Measurements from ENCODE around the gene SYK. TPM values are rescaled to one million over a fixed set of nuclear protein-coding genes. Genes with fewer than 3 reads are reported as not detected.

Gene SYK
- total RNA-seq, 4 donors from 2014 or later, result 43.7 to 54.9 (median 47.9) TPM

DNA sequence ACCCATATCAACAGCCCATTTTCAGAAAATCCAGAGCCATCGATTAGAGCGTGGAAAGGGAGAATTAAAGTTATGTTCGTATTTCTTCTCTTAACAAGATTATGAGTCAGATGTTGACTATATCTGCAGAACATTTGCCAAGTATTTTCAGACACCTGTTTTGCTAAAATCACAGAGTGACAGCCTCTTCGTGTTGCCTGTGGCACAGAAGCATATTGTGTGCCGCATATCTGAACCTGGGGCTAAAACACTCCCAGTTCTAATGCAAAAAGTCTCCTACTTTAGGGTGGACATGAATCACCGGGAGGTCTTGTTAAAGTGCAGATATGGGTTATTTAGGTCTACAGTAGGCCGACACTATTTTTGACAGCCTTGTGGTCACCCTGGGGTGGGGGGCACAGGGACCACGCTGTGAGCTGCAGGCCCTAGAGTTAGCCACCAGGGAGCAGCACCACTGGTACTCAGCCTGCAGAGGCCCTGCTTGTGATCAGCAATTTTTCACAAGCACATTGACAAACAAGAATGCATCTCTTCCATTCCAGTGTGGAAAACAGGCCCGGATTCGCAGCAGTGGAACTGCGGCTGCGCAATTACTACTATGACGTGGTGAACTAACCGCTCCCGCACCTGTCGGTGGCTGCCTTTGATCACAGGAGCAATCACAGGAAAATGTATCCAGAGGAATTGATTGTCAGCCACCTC lies 93.5 kb downstream of the SYK start:
- TF ChIP-seq POLR2A (IDR thresholded peaks at IDR 0.05), result no peak
- TF ChIP-seq, protein P1, sequence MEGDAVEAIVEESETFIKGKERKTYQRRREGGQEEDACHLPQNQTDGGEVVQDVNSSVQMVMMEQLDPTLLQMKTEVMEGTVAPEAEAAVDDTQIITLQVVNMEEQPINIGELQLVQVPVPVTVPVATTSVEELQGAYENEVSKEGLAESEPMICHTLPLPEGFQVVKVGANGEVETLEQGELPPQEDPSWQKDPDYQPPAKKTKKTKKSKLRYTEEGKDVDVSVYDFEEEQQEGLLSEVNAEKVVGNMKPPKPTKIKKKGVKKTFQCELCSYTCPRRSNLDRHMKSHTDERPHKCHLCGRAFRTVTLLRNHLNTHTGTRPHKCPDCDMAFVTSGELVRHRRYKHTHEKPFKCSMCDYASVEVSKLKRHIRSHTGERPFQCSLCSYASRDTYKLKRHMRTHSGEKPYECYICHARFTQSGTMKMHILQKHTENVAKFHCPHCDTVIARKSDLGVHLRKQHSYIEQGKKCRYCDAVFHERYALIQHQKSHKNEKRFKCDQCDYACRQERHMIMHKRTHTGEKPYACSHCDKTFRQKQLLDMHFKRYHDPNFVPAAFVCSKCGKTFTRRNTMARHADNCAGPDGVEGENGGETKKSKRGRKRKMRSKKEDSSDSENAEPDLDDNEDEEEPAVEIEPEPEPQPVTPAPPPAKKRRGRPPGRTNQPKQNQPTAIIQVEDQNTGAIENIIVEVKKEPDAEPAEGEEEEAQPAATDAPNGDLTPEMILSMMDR (IDR thresholded peaks at IDR 0.05), result peak in 5 of 6 experiments; percentile 18 to 57 (median 39)
- 79% methylated on average over 15 to 16 of the region's 16 CpGs for WGBS, 2 donors
- H3K27ac ChIP-seq, result no peak overlapping the region
- H3K27me3 ChIP-seq, result no peaks in the 10 kb centered on the region
- H3K36me3 ChIP-seq, result peaks cover 0 to 90% (median 0%) of the 10 kb centered on the region in 3 donors
- H3K4me3 ChIP-seq, result no peak overlapping the region
- no peak for DNase-seq
- no peaks in the 10 kb centered on the region for H3K9me3 ChIP-seq
- intact Hi-C loops (cut with DNase I), result no loop called here
- no peaks in the 10 kb centered on the region for H3K4me1 ChIP-seq

DNA sequence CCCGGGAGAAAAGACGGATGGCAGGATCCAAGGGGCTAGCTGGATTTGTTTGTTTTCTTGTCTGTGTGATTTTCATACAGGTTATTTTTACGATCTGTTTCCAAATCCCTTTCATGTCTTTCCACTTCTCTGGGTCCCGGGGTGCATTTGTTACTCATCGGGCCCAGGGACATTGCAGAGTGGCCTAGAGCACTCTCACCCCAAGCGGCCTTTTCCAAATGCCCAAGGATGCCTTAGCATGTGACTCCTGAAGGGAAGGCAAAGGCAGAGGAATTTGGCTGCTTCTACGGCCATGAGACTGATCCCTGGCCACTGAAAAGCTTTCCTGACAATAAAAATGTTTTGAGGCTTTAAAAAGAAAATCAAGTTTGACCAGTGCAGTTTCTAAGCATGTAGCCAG lies 94.2 kb downstream of the SYK start:
- H3K36me3 ChIP-seq, result peaks cover 0 to 85% (median 0%) of the 10 kb centered on the region in 3 donors
- intact Hi-C loops (cut with DNase I), result no loop called here
- no peaks in the 10 kb centered on the region for H3K27me3 ChIP-seq
- no peaks in the 10 kb centered on the region for H3K9me3 ChIP-seq
- DNase-seq, result no peak
- no peak for TF ChIP-seq POLR2A (IDR thresholded peaks at IDR 0.05)
- TF ChIP-seq, protein P1 (IDR thresholded peaks at IDR 0.05), result no peak
- 62 to 71% methylated on average over 4 to 7 of the region's 7 CpGs for WGBS, 2 donors
- H3K27ac ChIP-seq, result no peak overlapping the region
- no peaks in the 10 kb centered on the region for H3K4me1 ChIP-seq
- H3K4me3 ChIP-seq, result no peak overlapping the region

DNA sequence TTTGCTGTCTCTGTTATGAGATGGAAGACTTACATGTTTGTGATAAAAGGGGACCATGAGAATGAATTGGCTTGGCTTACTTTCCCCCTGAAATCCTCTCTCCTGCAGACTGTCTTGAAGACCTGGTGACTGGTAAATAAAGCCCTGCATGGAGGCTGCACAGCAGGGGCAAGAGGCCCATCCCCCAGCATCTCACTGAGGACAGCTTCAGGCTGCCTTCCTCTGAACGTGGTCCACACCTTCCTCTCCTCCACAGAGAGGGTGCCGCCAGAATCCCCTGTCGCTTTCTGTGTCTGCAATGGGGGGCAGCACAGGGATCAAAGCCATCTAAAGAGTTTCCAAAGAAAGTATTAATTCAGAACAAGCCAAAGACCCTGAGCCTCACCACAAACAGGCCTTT lies 94.6 kb downstream of the SYK start:
- intact Hi-C loops (cut with DNase I), result no loop called here
- DNase-seq, result no peak
- peaks cover 0 to 81% (median 0%) of the 10 kb centered on the region in 3 donors for H3K36me3 ChIP-seq
- no peak for TF ChIP-seq POLR2A (IDR thresholded peaks at IDR 0.05)
- TF ChIP-seq, protein P1 (IDR thresholded peaks at IDR 0.05), result no peak
- H3K9me3 ChIP-seq, result no peaks in the 10 kb centered on the region
- H3K4me1 ChIP-seq, result no peaks in the 10 kb centered on the region
- no peak overlapping the region for H3K27ac ChIP-seq
- no peaks in the 10 kb centered on the region for H3K27me3 ChIP-seq
- no peak overlapping the region for H3K4me3 ChIP-seq
- 80 to 87% methylated on average over 1 to 3 of the region's 3 CpGs for WGBS, 2 donors

DNA sequence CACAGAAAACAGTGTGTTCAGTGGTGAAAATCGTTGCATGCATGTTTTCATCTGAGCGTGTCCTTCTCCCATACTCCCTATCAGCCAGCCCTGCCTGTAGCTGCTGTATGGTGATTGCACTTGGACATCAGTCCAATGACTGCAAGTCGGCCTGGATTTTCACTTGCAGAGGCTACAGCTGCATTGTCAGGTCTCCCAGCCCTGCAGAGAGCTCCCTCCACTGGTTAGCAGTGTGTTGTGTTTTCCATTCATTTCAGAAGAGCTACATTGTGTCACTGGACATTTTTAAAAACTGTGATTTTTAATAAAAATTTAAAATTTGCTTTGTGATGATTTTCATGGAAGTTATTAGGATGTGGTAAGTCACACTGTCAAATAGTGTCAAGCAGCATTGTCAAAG lies 96.6 kb downstream of the SYK start:
- no peak for DNase-seq

DNA sequence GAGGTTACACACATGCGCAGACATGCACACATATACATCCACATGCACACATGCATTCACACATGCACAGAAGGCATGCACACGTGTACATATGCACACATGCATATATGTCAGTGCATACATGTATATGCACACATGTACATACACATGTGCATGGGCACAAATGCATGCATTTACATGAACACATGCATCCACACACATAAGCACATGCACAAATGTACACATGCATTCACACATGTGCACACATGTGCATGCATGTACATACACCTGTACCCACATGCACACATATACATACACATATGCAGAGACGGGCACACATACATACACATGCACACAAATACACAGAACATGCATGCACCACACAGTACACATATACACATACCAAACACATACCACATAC lies 97.7 kb downstream of the SYK start:
- no peak for DNase-seq
- Histone ChIP-seq H3K36me3 (peaks cover 0 to 56% (median 0%) of the 10 kb centered on the region in 3 donors), H3K9me3 (no peaks in the 10 kb centered on the region), H3K4me1 (peaks cover 0 to 12% (median under 1%) of the 10 kb centered on the region in 3 donors), H3K4me3 (no peak overlapping the region), H3K27ac (no peak overlapping the region), H3K27me3 (no peaks in the 10 kb centered on the region)
- intact Hi-C loops (cut with DNase I), result no loop called here
- no peak for TF ChIP-seq POLR2A (IDR thresholded peaks at IDR 0.05)
- TF ChIP-seq, protein P1 (IDR thresholded peaks at IDR 0.05), result no peak
- WGBS, 2 donors, result 93 to 95% methylated on average over 3 of the region's 3 CpGs

More for the DNA sequence above, 96.6 kb downstream of the SYK start:
- no peaks in the 10 kb centered on the region for H3K9me3 ChIP-seq
- H3K27ac ChIP-seq, result no peak overlapping the region
- peaks cover 0 to 67% (median 0%) of the 10 kb centered on the region in 3 donors for H3K36me3 ChIP-seq
- no peak overlapping the region for H3K4me3 ChIP-seq
- intact Hi-C loops (cut with DNase I), result no loop called here
- no peaks in the 10 kb centered on the region for H3K27me3 ChIP-seq
- WGBS, 2 donors, result 74 to 78% methylated on average over 3 of the region's 3 CpGs
- H3K4me1 ChIP-seq, result peaks cover 0 to 2% (median 0%) of the 10 kb centered on the region in 3 donors
- no peak for TF ChIP-seq POLR2A (IDR thresholded peaks at IDR 0.05)
- TF ChIP-seq, protein P1 (IDR thresholded peaks at IDR 0.05), result no peak
